HG02759 (cell line): ENCODE data around the gene PEAK3.

ENCODE experiments used
- ATAC-seq: cut with Tn5 transposase; IDR thresholded peaks from one replicate; pipeline ENCODE4 v1.9.1; 2021; ENCODE audit warnings: mild to moderate bottlenecking, moderate library complexity; ENCODE audit not compliant: unreplicated experiment

PEAK3 gene

DNA sequence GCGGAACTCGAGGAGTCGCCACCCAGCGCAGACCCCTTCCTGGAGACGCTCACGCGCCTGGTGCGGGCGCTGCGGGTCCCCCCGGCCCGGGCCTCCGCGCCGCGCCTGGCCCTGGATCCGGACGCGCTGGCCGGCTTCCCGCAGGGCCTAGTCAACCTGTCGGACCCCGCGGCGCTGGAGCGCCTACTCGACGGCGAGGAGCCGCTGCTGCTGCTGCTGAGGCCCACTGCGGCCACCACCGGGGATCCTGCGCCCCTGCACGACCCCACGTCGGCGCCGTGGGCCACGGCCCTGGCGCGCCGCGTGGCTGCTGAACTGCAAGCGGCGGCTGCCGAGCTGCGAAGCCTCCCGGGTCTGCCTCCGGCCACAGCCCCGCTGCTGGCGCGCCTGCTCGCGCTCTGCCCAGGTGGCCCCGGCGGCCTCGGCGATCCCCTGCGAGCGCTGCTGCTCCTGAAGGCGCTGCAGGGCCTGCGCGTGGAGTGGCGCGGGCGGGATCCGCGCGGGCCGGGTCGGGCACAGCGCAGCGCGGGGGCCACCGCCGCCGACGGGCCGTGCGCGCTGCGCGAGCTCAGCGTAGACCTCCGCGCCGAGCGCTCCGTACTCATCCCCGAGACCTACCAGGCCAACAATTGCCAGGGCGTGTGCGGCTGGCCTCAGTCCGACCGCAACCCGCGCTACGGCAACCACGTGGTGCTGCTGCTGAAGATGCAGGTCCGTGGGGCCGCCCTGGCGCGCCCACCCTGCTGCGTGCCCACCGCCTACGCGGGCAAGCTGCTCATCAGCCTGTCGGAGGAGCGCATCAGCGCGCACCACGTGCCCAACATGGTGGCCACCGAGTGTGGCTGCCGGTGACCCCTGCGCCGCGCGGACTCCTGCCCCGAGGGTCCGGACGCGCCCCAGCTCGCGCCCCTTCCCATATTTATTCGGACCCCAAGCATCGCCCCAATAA is 30.6 kb downstream of the PEAK3 start:
- ATAC-seq, result no peak

DNA sequence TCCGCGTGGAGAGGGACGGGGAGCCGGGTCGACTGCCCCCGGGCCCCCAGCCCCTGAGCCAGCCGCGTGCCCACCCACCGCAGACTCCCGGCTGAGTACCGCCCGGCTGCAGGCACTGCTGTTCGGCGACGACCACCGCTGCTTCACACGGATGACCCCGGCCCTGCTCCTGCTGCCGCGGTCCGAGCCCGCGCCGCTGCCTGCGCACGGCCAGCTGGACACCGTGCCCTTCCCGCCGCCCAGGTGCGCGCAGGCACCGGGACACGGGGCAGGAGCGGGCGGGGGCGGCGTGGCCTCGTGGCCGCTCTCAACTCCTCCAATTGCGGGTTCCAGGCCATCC is 31.2 kb downstream of the PEAK3 start:
- no peak for ATAC-seq

DNA sequence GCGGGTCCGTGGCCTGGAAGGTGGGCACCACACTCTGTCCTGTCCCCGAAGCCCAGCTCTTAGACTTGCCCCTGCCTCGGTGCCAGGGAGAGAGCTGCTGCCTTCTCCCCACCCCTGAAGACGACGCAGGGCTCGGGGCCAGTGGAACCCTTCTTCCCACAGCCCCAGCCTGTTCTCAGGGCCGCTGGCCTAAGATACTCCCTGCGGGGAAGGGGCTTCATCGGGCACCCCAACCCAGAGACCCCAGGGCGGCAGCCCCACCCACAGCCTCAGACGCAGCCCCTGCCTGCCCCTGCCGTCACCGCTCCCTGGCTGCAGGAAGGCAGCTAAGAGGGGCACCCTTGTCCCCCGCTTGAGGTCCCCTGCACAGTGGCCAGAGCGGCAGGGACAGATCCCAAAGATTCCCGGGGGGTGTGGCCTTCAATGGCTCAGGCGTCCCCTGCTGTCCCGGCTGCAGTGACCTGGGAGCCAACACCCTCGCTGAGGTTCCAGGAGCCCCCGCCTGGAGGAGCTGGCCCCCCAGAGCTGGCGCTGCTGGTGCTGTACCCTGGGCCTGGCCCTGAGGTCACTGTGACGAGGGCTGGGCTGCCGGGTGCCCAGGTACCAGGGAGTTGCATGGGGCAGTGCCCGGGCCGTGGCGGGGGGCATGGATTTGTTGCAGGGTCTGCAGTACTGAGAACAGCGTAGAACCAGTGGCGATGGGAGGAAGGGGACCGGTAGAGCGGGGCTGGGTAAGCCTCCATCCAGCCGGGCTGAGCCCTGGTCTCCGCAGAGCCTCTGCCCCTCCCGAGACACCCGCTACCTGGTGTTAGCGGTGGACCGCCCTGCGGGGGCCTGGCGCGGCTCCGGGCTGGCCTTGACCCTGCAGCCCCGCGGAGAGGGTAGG is 31.9 kb downstream of the PEAK3 start:
- ATAC-seq, result no peak

DNA sequence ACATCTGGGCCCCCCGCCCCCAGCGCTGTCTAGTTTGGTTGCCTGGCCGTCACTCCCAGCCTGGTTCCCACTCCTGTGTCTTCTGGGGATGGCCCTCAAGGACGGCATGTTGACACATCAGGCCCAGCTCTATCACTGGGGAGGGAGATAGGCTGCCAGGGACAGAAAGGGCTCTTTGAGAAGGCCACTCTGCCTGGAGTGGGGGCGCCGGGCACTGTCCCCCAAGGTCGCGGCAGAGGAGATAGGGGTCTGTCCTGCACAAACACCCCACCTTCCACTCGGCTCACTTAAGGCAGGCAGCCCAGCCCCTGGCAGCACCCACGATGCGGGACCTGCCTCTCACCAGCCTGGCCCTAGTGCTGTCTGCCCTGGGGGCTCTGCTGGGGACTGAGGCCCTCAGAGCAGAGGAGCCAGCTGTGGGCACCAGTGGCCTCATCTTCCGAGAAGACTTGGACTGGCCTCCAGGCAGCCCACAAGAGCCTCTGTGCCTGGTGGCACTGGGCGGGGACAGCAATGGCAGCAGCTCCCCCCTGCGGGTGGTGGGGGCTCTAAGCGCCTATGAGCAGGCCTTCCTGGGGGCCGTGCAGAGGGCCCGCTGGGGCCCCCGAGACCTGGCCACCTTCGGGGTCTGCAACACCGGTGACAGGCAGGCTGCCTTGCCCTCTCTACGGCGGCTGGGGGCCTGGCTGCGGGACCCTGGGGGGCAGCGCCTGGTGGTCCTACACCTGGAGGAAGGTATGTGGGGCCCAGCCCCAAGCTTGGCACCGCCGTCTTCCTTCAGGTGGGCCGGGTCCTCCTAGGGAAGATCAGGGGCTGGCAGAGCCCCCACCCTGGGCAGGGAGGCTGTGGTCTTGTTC is 32.7 kb downstream of the PEAK3 start, which contains the start of gene AMH:
Gene AMH (plus strand): TSS at position 314 of the 857 bp plus-strand sequence. CDS start 10 bp downstream, at position 324.
- ATAC-seq, result no peak

DNA sequence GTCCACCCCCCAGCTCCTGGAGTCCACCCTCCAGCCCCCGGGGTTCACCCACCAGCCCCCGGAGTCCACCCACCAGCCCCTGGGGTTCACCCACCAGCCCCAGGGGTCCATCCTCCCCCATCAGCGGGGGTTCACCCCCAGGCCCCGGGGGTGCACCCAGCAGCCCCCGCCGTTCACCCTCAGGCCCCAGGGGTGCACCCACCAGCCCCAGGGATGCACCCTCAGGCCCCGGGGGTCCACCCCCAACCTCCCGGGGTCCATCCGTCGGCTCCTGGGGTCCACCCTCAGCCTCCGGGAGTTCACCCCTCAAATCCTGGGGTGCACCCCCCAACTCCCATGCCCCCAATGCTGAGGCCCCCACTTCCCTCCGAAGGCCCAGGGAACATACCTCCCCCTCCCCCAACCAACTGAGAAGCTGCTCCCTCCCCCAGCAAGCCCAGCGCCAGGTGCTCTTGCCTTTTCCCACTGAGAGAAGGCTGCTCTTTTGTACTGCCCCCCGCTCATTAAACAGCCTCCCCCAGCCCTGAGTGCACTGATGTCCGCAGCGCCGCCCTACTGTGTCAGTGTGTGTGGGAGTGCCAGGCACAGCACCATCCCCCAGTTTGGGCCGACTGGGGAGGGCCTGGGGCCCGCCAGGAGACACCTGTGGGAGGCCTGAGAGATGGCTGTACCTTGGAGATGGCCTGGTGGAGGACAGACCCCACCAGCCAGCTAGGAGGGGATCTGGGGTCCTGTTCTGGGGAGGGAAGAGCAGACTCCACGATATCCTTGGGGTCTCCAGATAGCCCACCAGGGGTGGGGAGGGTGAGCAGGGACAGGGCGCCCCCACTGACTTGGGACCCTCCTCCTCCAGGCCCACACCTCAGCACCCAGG is 33.6 kb downstream of the PEAK3 start:
- no peak for ATAC-seq

DNA sequence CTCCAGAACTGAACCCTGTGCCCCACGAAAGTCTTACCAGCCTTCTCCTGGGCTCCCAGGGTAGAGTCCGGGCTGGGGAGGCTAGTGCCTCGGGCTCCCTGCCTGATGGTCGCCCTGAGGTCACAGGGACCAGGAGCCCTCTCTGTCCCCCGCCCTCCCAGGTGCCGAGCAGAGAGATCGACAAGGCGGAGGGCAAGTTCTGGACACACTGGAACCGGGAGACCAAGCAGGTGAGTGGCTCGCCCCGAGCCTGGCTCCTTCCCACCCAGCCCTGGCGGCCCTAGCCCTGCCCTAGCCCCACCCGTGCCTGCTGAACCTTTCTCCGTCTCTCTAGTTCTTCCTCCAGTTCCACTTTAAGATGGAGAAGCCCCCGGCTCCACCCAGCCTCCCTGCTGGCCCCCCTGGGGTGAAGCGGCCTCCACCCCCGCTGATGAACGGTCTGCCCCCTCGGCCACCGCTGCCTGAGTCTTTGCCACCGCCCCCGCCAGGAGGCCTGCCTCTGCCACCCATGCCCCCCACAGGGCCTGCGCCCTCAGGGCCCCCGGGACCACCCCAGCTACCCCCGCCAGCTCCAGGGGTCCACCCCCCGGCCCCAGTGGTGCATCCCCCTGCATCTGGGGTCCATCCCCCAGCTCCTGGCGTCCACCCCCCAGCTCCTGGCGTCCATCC is 34.4 kb downstream of the PEAK3 start:
- ATAC-seq, result no peak

DNA sequence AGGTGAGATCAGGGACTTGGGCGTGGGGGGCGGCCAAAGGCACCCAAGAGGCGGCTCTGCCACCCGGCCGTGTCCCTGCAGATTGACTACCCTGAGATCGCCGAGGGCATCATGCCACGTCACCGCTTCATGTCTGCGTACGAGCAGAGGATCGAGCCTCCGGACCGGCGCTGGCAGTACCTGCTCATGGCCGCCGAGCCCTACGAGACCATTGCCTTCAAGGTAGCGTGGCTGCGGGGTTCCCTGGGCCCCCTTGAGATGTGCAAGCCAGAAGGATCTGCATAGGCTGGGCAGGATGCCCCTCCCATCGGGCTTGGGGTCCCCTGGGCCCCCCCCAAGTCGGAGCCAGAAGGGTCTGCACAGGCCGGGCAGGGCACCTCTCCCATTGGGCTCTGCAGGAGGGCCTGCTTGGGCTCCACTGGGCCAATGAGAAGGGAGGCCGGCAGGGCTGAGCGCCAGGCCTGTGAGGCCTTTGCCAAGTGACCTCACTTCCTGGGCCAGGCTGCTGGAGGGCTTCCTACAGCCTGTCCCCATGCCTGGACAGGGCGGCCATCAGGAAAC is 35.1 kb downstream of the PEAK3 start:
- no peak for ATAC-seq

DNA sequence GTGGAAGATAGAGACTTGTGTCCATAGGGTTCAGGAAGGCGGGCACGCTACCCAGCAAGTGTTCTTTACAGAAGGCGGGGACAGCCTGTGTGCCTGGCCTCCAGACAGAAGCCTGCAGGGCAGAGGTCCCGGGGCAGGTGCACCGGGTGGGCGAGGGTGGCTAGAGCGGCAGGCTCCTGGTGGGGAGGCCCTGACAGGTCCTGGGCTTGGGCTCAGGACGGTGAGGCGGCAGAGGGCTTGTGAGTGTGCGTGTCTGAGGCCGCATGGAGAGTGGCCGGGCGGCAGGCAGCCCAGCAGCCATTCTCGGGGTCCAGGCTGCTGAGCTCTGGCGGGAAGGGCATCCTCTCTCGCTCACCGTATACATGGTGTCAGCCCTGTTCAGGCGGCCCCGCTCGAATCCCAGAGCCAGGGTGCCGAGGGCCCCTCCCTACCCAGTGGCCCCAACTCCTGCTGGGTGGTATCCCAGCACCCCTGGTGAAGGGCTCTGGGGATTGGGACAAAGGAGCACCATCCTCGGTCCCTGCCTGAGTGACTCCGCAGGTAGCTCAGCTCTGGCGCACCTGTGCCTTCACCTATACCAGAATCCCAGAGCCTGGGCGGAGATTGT is 35.9 kb downstream of the PEAK3 start:
- ATAC-seq, result no peak

DNA sequence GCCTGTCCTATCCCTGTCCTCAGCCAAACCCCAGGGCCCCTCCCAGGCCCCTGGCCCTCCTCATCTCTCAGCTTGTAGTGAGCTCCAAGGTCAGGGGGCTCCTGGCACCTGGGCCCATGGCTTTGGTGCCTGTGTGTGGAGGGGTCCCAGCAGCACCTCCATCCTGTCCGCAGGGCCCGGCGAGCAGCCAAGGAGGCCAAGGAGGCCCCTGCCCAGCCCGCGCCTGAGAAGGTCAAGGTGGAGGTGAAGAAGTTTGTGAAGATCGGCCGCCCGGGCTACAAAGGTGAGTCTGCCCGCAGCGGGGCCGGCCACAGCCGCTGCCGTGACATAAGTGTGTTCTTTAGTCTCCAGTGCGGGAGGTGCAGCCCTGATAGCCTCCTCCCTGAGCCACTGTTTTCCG is 36.7 kb downstream of the PEAK3 start:
- no peak for ATAC-seq

DNA sequence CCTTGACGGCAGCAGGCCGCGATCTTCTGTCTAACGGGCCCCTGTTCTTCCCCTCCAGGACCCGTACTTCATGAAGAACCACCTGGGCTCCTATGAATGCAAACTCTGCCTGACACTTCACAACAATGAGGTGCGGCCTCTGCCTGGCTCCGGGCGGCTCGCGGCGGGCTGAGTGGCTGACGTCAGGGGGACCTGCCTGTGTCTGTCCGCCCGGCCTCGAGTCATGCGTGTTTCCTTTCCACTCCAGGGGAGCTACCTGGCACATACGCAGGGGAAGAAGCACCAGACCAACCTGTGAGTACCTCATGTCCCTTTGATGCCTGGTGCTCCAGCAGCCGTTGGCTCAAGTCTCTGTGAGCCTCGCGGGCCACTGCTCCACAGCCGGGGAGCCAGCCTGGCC is 37.5 kb downstream of the PEAK3 start:
- no peak for ATAC-seq

DNA sequence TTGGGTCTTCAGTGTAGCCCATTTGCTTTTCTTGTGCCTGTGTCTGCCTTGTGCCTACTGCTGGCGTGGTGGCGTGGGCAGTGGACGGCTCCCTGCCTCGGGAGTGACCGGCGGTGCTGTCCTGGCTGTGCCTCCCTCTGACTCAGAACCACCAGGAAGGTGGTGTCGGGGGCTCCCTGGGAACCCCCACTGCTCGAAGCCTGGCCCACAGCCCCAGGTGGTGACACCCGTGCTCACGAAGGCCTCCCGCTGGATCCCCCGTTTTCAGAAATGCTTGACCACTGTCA is 37.9 kb downstream of the PEAK3 start:
- ATAC-seq, result no peak

DNA sequence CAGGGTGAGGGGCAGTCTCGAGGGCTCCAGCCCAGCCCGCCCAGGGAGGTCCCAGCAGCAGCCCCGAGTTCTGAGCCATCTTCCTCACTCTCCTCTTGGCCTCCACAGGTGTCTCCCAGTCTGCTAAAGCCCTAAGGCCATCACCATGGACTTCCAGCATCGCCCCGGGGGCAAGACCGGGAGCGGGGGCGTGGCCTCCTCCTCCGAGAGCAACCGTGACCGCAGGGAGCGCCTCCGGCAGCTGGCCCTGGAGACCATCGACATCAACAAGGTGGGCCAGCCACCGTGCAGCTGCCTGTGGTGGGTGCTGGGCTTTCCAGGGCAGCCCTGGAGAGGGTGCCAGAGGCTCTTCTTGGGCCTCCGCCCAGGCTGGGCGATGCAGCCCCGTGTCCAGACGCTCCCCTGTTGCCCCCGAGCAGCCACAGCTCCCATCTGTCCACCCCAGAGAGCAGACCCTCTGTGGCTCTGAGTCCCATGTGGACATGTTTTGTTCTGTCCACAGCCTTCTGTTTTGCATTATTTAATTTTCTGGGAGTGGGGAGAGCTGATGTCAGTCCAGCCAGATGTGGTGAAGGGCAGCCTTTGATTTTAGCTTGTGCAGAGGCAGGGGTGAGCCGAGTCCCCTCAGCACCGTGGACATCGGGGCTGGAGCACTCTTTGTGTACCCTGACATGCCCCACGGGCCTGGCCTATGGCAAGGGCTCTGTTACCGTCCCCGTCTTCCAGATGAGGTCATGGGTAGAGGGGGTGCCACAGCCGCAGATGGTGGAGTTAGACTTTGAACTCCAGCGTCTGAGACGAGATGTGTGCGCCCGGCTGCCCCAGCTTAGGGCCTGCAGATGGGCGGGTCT is 38.5 kb downstream of the PEAK3 start:
- ATAC-seq, result no peak

DNA sequence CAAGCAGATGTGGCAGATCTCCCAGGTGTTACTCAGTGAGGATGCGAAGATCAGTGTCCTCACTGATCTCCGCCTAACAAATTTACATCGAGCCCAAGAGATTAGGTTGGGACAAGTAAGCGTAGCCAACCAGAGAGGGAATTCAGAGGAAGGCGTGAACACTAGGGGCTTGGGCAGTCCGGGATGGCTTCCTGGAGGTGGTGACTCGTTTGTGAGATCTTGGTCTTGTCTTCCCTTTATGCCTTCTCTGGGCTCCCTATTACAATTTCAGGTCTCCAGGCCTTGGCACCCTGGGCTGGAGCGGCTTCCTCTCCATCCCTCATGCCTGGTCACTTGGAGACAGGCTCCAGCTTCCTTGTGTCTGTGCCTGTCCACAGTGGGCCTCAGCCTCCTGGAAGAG is 39.2 kb downstream of the PEAK3 start:
- ATAC-seq, result no peak

DNA sequence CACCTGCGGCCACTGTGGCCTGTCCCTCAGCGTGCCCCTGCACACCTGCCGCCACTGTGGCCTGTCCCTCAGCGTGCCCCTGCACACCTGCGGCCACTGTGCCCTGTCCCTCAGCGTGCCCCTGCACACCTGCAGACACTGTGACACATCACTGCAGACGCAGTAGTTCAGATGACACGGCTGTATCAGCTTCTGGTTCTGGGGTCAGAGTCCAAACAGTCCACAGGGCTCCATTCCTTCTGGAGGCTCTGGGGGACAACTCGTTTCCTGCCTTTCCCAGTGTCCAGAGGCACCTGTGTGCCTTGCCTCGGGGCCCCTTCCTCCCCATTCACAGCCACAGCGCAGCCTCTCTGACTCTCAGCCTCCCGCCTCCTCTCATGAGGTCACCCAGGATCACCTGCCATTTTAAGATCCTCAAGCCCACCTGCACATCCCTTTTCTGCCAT is 39.9 kb downstream of the PEAK3 start:
- no peak for ATAC-seq

DNA sequence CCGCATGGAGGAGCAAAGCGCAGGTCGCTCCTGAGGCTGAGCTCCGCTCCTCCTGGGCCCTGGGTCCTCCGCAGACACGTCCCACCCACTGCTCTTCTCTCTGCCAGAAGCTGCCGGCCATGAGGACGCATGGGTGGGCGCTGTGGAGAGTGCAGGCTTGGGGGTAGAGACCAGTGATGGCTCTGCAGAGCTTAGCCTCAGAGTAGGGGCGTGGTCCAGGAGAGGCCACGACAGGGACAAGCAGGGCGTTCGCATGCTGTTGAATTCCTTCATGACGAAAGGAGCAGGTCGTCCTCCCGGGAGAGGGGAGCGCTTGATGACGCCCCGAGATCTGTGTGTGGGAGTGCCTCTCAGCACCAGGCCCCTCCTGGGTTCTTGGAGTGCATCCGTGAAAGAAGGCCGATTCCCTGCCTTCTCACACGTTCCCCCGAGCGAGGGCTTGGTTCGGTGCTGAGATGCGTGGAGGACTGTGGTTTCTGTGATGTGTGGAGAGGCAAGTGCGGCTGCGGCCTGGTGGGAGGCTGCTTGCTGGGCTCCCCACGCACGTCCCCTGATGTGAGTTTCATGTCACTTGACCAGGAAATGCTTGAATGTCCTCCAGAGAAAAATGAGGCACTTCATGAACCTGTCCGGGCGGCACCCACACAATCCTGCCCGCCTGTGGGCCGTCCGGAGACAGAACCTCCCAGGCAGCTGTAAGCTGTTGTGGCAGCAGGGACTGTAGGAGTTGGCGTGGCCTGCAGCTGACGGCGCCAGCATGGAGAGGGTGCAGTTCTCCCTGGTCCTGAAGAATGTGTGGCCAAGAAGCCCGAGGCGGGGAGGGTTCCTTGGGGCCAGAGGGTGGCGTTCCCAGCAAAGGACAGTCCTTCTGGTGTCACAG is 40.9 kb downstream of the PEAK3 start:
- no peak for ATAC-seq

DNA sequence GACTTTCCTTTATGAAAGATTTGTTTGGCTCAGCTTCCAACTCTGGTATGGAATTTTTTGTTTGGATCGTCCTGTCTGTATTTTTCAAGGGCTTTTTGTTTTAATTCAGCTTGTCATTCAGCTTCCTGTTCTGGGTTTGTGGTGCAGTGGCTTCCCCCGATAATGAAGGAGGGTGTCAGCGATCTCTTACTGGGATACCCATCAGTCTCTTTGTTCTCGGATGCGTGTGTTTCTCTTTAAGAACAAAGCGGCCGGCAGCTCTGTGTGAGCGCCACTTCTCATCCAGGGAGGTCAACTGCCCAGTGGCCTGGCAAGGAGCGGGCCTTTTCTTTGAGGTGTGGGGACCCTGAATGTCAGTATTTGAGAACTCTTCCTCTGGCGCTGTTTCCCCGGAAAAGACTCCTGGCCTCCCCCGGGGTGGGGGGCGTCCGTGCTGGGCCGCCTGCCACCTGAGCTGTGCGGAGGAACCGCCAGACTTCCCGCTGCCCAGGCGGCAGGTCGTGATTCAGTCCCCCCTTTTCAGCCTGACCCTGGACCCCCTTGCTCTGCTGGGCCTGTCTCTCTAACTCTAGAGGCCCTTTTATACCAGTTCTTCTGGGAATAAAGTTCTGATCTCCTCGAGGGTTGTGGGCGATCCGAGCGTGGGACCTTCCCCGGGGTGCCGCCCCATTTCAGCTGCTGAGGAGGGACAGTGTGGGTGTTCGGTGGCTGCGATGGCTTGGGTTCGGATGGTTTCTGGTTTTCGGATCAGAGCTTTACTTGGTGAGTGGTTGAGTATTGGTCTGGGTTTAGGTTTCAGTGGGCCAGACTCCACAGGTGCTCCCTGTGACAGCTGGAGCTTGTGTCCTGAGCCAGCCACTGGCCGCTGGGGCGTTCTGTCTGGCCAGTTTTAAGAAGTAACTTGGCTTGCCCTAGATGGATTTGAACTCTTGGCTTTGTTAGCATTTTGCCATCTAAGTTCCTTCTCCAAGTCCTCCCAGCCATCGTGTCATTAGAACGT is 41.9 kb downstream of the PEAK3 start:
- ATAC-seq, result no peak
